Measurements from ENCODE around the gene GDF11.

- TF ChIP-seq CTCF (IDR thresholded peaks at IDR 0.05; ENCODE audit: low read depth, low read length, poor library complexity, severe bottlenecking) (no peak), EZH2phosphoT487 (IDR thresholded peaks at IDR 0.05; ENCODE audit: borderline replicate concordance, low read length) (no peak)
Measured at GRCh38 chr12:55695349-55695748, 47.6 kb upstream of the GDF11 start.

Data from DOHH2 (cell line).